SK-N-SH (cell line): ENCODE data around the gene RALA.

Experiments
- CTCF ChIP-seq: fragments of 200-600 bp; sonication (generic); IDR thresholded peaks from 2 replicates; pipeline ENCODE4 v1.6.1; 2017; ENCODE audit warnings: antibody characterized with exemption, mild to moderate bottlenecking, moderate library complexity
- GABPA ChIP-seq: IDR thresholded peaks from 2 replicates; pipeline ENCODE4 v1.4.0; 2012; ENCODE audit warnings: low read depth, mild to moderate bottlenecking
- IRF3 ChIP-seq: fragments of 150-350 bp; IDR thresholded peaks from 2 replicates; pipeline ENCODE4 v1.6.1; 2016; ENCODE audit warnings: mild to moderate bottlenecking, low read depth, low read length
- MAX ChIP-seq: IDR thresholded peaks from 2 replicates; pipeline ENCODE4 v1.4.0; 2012; ENCODE audit warnings: low read depth
- POLR2AphosphoS5 ChIP-seq: IDR thresholded peaks from 2 replicates; pipeline ENCODE4 v1.6.1; 2012; ENCODE audit warnings: low read depth, low read length
- TCF12 ChIP-seq: IDR thresholded peaks from 2 replicates; pipeline ENCODE4 v1.4.0; 2012
- YY1 ChIP-seq: IDR thresholded peaks from 2 replicates; pipeline ENCODE4 v1.4.0; 2012; ENCODE audit warnings: low read depth, mild to moderate bottlenecking

- no peak for TF ChIP-seq POLR2AphosphoS5
- no peak for TF ChIP-seq CTCF
- no peak for TF ChIP-seq IRF3
- no peak for TF ChIP-seq TCF12
- TF ChIP-seq GABPA: no peak
- TF ChIP-seq YY1: no peak
- TF ChIP-seq MAX: no peak
Measured at GRCh38 chr7:39697483-39697882, 74.1 kb downstream of the RALA start.
